GM08714 (cell line): ENCODE data around the gene ZNF213.

Source experiments
- H3K4me3 ChIP-seq: fragments of 200-500 bp; sonication (Bioruptor generic); 2 replicates; pipeline ENCODE4 v1.5.1; 2014; ENCODE audit warnings: mild to moderate bottlenecking, low read length, inconsistent platforms
- ZNF274 ChIP-seq: IDR thresholded peaks from 2 replicates; pipeline ENCODE4 v1.6.1; 2012; ENCODE audit warnings: mild to moderate bottlenecking, low read depth, low read length

Gene ZNF213

DNA sequence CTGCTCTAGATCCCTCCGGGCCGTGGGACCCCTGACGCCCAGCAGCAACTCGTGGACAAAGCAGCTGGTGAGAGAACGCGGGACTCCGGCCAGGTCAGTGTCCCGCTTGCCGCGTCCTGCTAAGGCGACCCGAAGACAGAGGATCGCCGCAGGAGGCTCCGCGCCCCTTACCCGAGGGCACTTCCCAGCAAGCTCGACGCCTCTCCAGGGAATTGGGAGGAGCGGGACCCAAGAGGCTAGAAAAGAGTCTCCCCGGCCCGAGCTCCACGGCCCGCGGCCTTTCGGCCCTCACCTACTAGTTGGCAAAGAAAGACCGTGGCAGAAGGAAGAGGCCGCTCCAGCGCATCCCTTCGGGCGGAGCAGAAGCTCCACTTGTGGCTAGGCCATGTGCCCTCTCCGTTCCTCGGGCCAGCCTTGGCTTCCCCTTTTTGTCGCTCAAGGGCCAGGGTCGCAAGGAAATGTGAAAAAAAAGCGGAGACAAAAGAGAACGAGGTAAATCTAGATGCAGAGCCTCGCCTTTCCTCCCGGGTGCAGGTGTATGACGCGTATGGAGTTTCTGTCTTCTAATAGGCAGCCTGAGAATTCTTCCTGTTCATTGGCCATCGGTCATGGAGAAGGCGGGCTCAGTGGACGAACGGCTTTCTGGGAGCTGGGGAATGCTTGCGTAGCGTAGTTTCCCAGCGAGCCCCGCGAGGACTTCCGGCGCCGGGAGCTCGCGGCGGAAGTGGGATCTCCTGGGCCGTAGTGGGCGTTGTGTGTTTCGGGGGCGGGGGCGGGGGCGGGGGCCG, at the start of gene ZNF213:
Gene ZNF213, plus strand, starts transcription at position 692 of the 788 bp plus-strand sequence. CDS start 2,252 bp downstream, outside the sequence.
- peak within 1 kb of the TSS; percentile 98 for H3K4me3 ChIP-seq
- no peak for TF ChIP-seq ZNF274

GRCh38 chr16:3085868-3086595, 48.8 kb upstream of the ZNF213 start:
- no peak for TF ChIP-seq ZNF274
- no peak overlapping the region for H3K4me3 ChIP-seq

- TF ChIP-seq ZNF274 = no peak
- H3K4me3 ChIP-seq = no peak overlapping the region
Observed at GRCh38 chr16:3086596-3087242, 48.1 kb upstream of the ZNF213 start.

- H3K4me3 ChIP-seq = no peak overlapping the region
- no peak for TF ChIP-seq ZNF274
Observed at GRCh38 chr16:3087243-3088235, 47.3 kb upstream of the ZNF213 start.

DNA sequence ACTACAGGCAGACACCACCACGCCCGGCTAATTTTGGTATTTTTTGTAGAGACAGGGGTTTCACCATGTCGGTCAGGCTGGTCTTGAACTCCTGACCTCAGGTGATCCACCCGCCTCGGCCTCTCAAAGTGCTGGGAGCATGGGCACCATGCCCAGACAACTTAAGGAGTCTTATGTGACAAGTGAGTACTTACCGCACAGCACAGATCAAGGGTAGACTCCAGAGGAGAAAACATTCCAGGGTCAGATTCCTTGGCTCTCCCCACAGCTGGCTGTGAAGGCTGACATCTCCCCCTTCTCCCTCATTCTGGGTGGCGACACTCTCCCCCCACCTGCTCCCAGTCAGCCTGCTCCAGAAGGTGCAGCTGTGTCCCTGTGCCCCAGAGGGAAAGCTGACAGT, 46.4 kb upstream of the ZNF213 start:
- TF ChIP-seq ZNF274 = no peak
- no peak overlapping the region for H3K4me3 ChIP-seq

DNA sequence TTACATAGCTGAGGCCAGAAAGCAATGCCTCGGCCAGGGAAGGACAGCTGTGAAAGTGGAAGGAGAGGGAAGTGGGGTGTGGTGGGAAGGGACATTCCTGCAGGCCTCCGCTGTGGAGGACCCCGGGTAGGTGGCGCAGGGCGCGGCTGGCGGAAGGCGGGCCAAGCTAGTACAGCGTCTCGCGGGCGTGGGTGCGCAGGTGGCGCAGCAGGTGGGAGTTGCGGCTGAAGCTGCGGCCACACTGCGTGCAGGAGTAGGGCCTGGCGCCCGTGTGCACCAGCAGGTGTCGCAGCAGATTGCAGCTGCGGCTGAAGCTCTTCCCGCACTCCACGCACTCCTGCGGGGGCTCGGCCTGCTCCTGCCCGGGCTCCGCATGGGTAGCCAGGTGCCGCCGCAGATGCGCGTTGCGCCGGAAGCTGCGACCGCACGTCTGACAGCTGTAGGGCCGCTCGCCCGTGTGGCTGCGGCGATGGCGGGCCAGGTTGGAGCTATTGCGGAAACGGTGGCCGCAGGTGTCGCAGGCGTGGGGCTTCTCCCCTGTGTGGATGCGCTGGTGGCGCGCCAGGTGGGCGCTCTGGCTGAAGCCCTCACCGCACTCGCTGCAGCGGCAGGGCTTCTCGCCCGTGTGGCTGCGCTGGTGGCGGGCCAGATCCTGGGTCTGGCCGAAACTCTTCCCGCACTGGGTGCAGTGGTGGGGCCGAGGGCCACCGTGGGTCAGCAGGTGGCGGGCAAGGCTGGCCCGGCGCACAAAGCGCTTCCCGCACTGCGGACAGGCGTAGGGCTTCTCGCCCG, 45.7 kb upstream of the ZNF213 start:
- TF ChIP-seq ZNF274 = no peak
- no peak overlapping the region for H3K4me3 ChIP-seq

DNA sequence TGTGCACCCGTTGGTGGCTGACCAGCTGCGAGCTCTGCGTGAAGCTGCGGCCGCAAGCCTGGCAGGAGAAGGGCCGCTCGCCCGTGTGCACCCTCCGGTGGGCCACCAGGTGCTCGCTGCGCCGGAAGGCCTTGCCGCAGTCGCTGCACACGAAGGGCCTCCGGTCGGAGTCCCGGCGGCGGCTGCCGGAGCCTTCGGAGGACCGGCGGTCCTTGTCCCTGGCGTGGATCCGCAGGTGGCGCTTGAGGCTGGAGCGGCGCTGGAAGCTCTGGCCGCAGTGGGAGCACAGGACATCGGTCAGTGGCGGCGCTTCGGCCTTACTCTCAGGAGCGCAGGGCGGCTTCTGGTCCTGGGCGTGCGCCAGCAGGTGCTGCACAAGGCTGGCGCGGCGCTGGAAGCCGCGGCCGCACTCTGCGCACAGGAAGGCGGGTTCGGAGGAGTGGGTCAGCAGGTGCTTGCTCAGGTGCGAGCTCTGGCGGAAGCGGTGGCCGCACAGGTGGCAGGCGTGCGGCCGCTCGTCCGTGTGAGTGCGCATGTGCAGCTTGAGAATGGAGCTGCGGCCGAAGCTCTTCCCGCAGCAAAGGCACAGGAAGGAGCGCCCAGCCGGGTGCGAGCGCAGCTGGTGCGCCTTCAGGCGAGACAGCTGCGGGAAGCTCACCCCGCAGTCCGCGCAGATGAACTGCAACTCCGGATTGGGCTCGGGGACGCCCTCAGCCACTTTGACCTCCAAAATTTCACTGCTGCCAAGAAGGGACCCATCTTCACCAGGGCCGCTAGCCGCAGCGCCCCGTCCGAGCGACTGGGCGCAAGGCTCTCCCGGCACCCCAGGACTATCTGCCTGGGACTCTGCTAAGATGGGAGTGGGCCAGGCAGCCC, 44.9 kb upstream of the ZNF213 start:
- TF ChIP-seq ZNF274 = no peak
- H3K4me3 ChIP-seq = no peak overlapping the region

GRCh38 chr16:3091551-3091950, 43.3 kb upstream of the ZNF213 start:
- TF ChIP-seq ZNF274 = no peak
- no peak overlapping the region for H3K4me3 ChIP-seq

GRCh38 chr16:3092501-3092941, 42.3 kb upstream of the ZNF213 start:
- H3K4me3 ChIP-seq = no peak overlapping the region
- TF ChIP-seq ZNF274 = no peak

GRCh38 chr16:3094289-3095027, 40.4 kb upstream of the ZNF213 start:
- no peak overlapping the region for H3K4me3 ChIP-seq
- TF ChIP-seq ZNF274 = no peak

GRCh38 chr16:3095869-3096268, 39.0 kb upstream of the ZNF213 start:
- no peak for TF ChIP-seq ZNF274
- H3K4me3 ChIP-seq = no peak overlapping the region

DNA sequence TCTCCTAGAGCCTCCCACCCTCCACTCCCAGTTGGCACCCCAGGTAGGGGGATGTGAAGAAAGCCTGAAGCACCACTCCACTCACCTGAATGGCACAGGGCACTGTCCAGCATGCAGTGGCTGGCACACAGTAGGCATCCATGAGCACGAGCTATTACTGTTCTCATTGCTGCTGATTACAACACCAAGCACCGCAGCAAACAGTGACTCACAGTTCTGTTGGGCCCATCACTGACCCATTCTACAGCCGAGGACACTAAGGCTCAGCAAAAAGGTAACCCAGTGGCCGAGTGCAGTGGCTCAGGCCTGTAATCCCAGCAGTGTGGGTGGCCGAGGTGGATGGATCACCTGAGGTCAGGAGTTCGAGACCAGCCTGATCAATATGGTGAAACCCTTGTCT, 38.5 kb upstream of the ZNF213 start:
- no peak overlapping the region for H3K4me3 ChIP-seq

More for the DNA sequence above, 38.5 kb upstream of the ZNF213 start:
- no peak for TF ChIP-seq ZNF274
